ENCODE data around the gene SLC36A3. TPM values are rescaled to one million over a fixed set of nuclear protein-coding genes. Genes with fewer than 3 reads are reported as not detected.
"Not testable (repeated sequence)": the region's sequence is repeated elsewhere in the genome, so short reads cannot be mapped to it uniquely, and the experiment has no call there.

The SLC36A3 gene
- total RNA-seq, 1 experiment from 2014 or later: not detected

DNA sequence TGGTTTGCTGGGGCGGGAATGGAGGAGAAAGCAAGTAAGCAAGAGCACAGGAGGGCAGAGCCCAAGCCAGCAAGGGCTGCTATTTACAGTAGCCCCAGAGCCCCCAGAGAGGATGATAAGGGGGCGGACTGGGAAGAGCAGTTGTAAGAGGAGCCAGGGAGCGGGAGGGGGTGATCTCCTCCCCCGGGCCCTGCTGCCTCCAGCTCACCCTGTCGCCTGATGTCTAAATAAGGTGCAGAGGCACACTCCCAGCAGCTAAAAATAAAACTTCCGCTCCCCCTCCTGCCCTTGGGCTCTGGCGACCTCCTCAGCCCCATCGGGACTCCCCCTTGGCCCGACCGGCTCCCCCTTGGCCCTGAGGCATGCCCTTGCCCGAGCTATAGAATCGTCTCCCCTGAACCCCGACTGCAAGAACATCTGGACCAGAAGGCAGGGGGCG is 65.2 kb downstream of the SLC36A3 start:
- no peak for DNase-seq (ENCODE audit: low read depth)

- DNase-seq (ENCODE audit: low read depth): no peak
Observed at GRCh38 chr5:151237685-151238084, 65.9 kb downstream of the SLC36A3 start.

DNA sequence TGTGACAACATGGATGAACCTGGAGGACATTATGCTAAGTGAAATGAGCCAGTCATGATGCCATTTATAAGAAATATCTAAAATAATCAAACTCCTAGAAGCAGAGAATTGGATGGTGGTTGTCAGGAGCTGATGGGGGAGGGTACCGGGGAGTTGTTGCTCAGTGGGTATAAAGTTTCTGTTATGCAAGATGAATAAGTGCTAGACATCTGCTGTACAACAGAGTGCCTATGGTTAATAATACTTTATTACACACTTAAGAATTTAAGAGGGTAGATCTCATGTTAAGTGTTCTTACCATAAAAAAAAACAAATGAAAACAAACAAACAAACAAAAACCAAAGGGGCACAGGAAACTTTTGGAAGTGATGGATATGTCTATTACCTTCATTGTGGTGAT is 66.7 kb downstream of the SLC36A3 start:
- no peak for DNase-seq (ENCODE audit: low read depth)

GRCh38 chr5:151235239-151235571 is 68.4 kb downstream of the SLC36A3 start:
- not testable (repeated sequence) for DNase-seq (ENCODE audit: low read depth)

DNA sequence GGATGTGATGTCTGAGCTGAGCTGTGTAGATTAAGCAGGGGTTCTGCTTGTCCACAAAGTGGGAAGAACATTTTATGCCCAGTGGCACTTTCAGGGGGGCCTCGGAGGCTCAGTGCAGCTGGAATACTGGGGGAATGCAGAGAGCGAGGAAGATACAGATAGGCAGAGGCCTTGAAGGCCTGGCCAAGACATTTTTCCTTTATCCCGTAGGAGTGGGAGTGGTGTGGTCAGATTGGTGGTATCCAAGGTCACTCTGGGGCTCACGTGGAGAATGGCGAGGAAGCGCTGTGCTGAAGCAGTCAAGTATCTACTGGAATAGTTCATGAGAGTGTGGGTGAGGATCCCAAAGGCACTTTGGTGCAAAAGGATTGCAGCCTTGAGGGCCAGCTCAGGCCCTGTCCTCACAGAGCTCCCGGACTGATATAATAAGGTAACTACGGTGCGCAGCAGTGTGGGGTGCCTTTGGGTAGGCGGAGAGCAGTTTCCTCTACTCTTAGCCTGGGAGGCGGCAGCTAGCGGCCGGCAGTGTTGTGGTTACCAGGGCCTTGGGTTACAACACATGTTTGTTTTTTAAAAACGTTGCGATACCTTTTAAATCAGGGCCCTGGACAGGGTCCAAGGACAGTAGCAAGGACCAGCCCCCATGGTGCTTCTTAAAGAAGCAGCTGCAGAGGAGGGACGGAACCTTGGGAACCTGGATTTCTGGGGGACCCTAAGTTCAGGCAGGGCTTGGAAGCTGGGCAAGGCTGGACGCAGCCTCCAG is 68.9 kb downstream of the SLC36A3 start:
- DNase-seq (ENCODE audit: low read depth): peak; percentile 76

GRCh38 chr5:151233616-151234085 is 69.9 kb downstream of the SLC36A3 start:
- DNase-seq (ENCODE audit: low read depth): no peak

DNA sequence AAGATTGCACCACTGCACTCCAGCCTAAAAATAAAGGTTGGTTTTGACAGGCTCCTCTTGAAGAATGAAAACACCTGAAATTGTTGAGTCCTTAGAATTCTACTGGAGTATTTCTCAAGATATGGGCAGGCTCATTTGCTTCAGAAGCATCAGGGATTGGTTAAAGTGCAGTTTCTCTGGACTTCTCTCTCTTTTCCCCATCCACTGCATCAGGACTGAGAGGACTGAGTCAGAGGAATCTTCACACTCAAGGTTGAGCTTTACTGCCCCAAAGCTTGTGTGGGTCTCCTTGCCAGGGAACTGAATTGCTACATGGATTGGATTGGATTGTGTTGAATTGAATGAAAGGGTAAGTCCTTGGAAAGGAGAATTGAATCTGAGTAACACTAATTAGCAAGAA is 72.2 kb downstream of the SLC36A3 start:
- DNase-seq (ENCODE audit: low read depth): no peak

- no peak for DNase-seq (ENCODE audit: low read depth)
Observed at GRCh38 chr5:151230048-151230680, 73.4 kb downstream of the SLC36A3 start.

DNA sequence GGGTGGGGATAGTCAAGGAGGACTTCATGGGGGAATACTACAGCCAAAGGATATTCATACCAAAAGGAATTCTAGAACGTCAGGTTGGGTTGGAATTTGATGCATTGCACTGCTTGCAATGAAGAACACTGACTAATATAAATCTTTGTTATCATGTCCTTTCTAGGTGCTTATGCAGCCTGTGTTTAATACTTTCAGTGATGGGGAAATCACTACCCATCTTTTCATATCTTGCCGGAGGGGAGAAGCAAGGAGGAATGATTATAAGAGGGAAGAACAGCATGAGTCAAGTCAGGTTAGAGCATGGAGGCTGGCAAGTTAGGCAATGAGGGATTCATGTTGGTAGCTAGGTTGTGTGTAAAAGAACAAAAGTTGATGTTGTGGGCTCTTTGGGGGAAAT is 74.6 kb downstream of the SLC36A3 start:
- no peak for DNase-seq (ENCODE audit: low read depth)

GRCh38 chr5:151227918-151228447 is 75.6 kb downstream of the SLC36A3 start:
- DNase-seq (ENCODE audit: low read depth): no peak

Other genes starting within 250 kb of the SLC36A3 start
- 96.2 and 106 TPM in 2 replicates for gene TNIP1, start 222.7 kb downstream of the SLC36A3 start, total RNA-seq (2014; rRNA removed; shearing (Covaris generic))
- gene ANXA6, start 146.0 kb downstream of the SLC36A3 start, total RNA-seq (2014; rRNA removed; shearing (Covaris generic)): 273 and 335 TPM in 2 replicates
- gene CCDC69, start 79.7 kb downstream of the SLC36A3 start, total RNA-seq (2014; rRNA removed; shearing (Covaris generic)): 0.78 and 1.3 TPM in 2 replicates
- gene GM2A, start 50.6 kb downstream of the SLC36A3 start, total RNA-seq (2014; rRNA removed; shearing (Covaris generic)): 13.3 and 15.5 TPM in 2 replicates
- gene SLC36A2, start 43.8 kb upstream of the SLC36A3 start, total RNA-seq (2014; rRNA removed; shearing (Covaris generic)): not detected in 2 replicates
- 2.4 and 2.5 TPM in 2 replicates for gene SLC36A1, start 143.8 kb upstream of the SLC36A3 start, total RNA-seq (2014; rRNA removed; shearing (Covaris generic))

Measured in RPMI7951 (cell line).